Stimulated activated CD4-positive, alpha-beta T cell treated with anti-CD3 and anti-CD28 coated beads, Interleukin-15, amount 100 ng/mL, for 24 hours (primary cell): ENCODE results near the gene EPB41.
"Not testable (repeated sequence)": the region's sequence is repeated elsewhere in the genome, so short reads cannot be mapped to it uniquely, and the experiment has no call there.

ENCODE experiments used
- DNase-seq: peaks from one replicate; pipeline ENCODE4 v3.0.0-alpha.2; 2020

EPB41 gene

GRCh38 chr1:28927648-28928313 lies 13.4 kb downstream of the EPB41 start:
- DNase-seq: no peak

- DNase-seq: no peak
Observed at GRCh38 chr1:28928314-28928941, 14.1 kb downstream of the EPB41 start.

GRCh38 chr1:28933277-28933676 lies 18.9 kb downstream of the EPB41 start:
- no peak for DNase-seq

GRCh38 chr1:28933918-28934317 lies 19.5 kb downstream of the EPB41 start:
- DNase-seq: no peak

- no peak for DNase-seq
Observed at GRCh38 chr1:28934676-28935075, 20.3 kb downstream of the EPB41 start.

GRCh38 chr1:28935293-28935692 lies 20.9 kb downstream of the EPB41 start:
- DNase-seq: no peak

GRCh38 chr1:28936094-28936493 lies 21.7 kb downstream of the EPB41 start:
- DNase-seq: no peak

- no peak for DNase-seq
Observed at GRCh38 chr1:28936528-28936927, 22.2 kb downstream of the EPB41 start.

- not testable (repeated sequence) for DNase-seq
Observed at GRCh38 chr1:28943581-28943980, 29.2 kb downstream of the EPB41 start.

GRCh38 chr1:28950006-28950405 lies 35.6 kb downstream of the EPB41 start:
- DNase-seq: no peak

GRCh38 chr1:28950449-28950848 lies 36.1 kb downstream of the EPB41 start:
- DNase-seq: no peak

- no peak for DNase-seq
Observed at GRCh38 chr1:28954126-28954726, 39.9 kb downstream of the EPB41 start.

- no peak for DNase-seq
Observed at GRCh38 chr1:28956038-28956464, 41.7 kb downstream of the EPB41 start.

- DNase-seq: peak; percentile 63
Observed at GRCh38 chr1:28962114-28962831, 47.9 kb downstream of the EPB41 start.

- DNase-seq: no peak
Observed at GRCh38 chr1:28965271-28965870, 51.0 kb downstream of the EPB41 start.

- DNase-seq: no peak
Observed at GRCh38 chr1:28966617-28967016, 52.2 kb downstream of the EPB41 start.

GRCh38 chr1:28971980-28972771 lies 57.8 kb downstream of the EPB41 start:
- peak; percentile 25 for DNase-seq

- no peak for DNase-seq
Observed at GRCh38 chr1:28973596-28974421, 59.4 kb downstream of the EPB41 start.

- DNase-seq: no peak
Observed at GRCh38 chr1:28974432-28974831, 60.1 kb downstream of the EPB41 start.

- no peak for DNase-seq
Observed at GRCh38 chr1:28976248-28976647, 61.9 kb downstream of the EPB41 start.

GRCh38 chr1:28981210-28981609 lies 66.8 kb downstream of the EPB41 start:
- no peak for DNase-seq
